OCI-LY3 (cell line): Measurements from ENCODE around the gene NCCRP1.
"Not testable (repeated sequence)": the region's sequence is repeated elsewhere in the genome, so short reads cannot be mapped to it uniquely, and the experiment has no call there.

ENCODE experiments used
- H2AFZ ChIP-seq: fragments of 200-600, 300-600 bp; shearing (Covaris generic); 2 replicates; pipeline ENCODE4 v1.6.0; 2014; ENCODE audit warnings: antibody characterized with exemption, low read depth, low read length
- H3K27ac ChIP-seq: fragments of 200-600, 300-600 bp; sonication (generic); 2 replicates; pipeline ENCODE4 v1.5.1; 2014; ENCODE audit warnings: mild to moderate bottlenecking, low read length, moderate library complexity, mixed read lengths
- H3K27me3 ChIP-seq: fragments of 200-600, 300-600 bp; sonication (generic); 2 replicates; pipeline ENCODE4 v1.6.1; 2014; ENCODE audit warnings: low read depth, low read length, mixed read lengths
- H3K36me3 ChIP-seq: fragments of 200-600, 300-600 bp; sonication (generic); replicated peaks from 2 replicates; pipeline ENCODE3; 2014; ENCODE audit warnings: low read depth, low read length, mixed read lengths
- H3K4me1 ChIP-seq: fragments of 300-600, 200-600 bp; sonication (generic); 2 replicates; pipeline ENCODE4 v1.6.1; 2014; ENCODE audit warnings: low read length, mixed read lengths
- H3K4me2 ChIP-seq: fragments of 200-600, 300-600 bp; sonication (generic); 2 replicates; pipeline ENCODE4 v1.6.1; 2014; ENCODE audit warnings: low read length, mixed read lengths
- H3K4me3 ChIP-seq: fragments of 300-600, 200-600 bp; sonication (generic); 2 replicates; pipeline ENCODE4 v1.5.1; 2014; ENCODE audit warnings: antibody characterized with exemption, mild to moderate bottlenecking, low read length, moderate library complexity
- H3K79me2 ChIP-seq: fragments of 300-600, 200-600 bp; shearing (Covaris generic); 2 replicates; pipeline ENCODE4 v1.6.1; 2014; ENCODE audit warnings: mild to moderate bottlenecking, low read length, mixed read lengths
- H3K9ac ChIP-seq: fragments of 300-600, 200-600 bp; shearing (Covaris generic); 2 replicates; pipeline ENCODE4 v1.6.0; 2014; ENCODE audit warnings: mild to moderate bottlenecking, low read length, moderate library complexity
- H3K9me3 ChIP-seq: fragments of 200-600, 300-600 bp; shearing (Covaris generic); 2 replicates; pipeline ENCODE4 v1.6.1; 2014; ENCODE audit warnings: low read length, mixed read lengths; ENCODE audit not compliant: insufficient read depth
- H4K20me1 ChIP-seq: fragments of 200-600, 300-600 bp; sonication (generic); 2 replicates; pipeline ENCODE4 v1.6.1; 2016; ENCODE audit warnings: low read length, mixed read lengths; ENCODE audit not compliant: insufficient read depth
- EZH2phosphoT487 ChIP-seq: fragments of 200-600 bp; shearing (Covaris generic); IDR thresholded peaks from 2 replicates; pipeline ENCODE4 v1.6.1; 2018; ENCODE audit warnings: antibody characterized with exemption, mixed run types, low read depth
- TF ChIP-seq, protein P1 (sequence below): fragments of 200-600, 300-600 bp; sonication (generic); IDR thresholded peaks from 2 replicates; pipeline ENCODE4 v1.5.1; 2014; ENCODE audit warnings: antibody characterized with exemption, low read length, low read depth

Gene NCCRP1

DNA sequence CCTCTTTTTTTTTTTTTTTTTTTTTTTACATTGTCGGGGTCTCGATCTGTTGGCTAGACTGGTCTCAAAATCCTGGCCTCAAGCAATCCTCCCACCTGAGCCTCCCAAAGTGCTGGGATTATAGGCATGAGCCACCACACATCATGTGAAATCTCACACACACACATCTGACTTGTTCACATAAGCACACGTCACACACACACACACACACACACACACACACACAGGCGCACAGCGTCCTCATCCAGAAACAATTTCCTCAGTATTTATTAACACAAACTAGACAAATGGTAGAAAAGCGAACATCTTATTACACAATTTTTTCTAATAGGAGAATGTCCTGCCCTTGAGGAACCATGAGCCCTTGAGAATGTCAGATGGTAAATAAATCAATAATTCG, 12.4 kb downstream of the NCCRP1 start:
- TF ChIP-seq, protein P1, sequence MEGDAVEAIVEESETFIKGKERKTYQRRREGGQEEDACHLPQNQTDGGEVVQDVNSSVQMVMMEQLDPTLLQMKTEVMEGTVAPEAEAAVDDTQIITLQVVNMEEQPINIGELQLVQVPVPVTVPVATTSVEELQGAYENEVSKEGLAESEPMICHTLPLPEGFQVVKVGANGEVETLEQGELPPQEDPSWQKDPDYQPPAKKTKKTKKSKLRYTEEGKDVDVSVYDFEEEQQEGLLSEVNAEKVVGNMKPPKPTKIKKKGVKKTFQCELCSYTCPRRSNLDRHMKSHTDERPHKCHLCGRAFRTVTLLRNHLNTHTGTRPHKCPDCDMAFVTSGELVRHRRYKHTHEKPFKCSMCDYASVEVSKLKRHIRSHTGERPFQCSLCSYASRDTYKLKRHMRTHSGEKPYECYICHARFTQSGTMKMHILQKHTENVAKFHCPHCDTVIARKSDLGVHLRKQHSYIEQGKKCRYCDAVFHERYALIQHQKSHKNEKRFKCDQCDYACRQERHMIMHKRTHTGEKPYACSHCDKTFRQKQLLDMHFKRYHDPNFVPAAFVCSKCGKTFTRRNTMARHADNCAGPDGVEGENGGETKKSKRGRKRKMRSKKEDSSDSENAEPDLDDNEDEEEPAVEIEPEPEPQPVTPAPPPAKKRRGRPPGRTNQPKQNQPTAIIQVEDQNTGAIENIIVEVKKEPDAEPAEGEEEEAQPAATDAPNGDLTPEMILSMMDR: no peak
- no peak for TF ChIP-seq EZH2phosphoT487
- H3K36me3 ChIP-seq: no peaks in the 10 kb centered on the region
- H3K79me2 ChIP-seq: no peaks in the 10 kb centered on the region
- no peaks in the 10 kb centered on the region for H3K4me1 ChIP-seq
- H2AFZ ChIP-seq: no peak overlapping the region
- peaks cover 4% of the 10 kb centered on the region; the same call in 1 of the 2 replicates for H3K27me3 ChIP-seq
- H3K9me3 ChIP-seq: no peaks in the 10 kb centered on the region
- no peak overlapping the region for H3K4me2 ChIP-seq
- no peak overlapping the region for H3K9ac ChIP-seq
- no peak overlapping the region for H3K27ac ChIP-seq
- H3K4me3 ChIP-seq: no peak overlapping the region
- no peaks in the 10 kb centered on the region for H4K20me1 ChIP-seq

DNA sequence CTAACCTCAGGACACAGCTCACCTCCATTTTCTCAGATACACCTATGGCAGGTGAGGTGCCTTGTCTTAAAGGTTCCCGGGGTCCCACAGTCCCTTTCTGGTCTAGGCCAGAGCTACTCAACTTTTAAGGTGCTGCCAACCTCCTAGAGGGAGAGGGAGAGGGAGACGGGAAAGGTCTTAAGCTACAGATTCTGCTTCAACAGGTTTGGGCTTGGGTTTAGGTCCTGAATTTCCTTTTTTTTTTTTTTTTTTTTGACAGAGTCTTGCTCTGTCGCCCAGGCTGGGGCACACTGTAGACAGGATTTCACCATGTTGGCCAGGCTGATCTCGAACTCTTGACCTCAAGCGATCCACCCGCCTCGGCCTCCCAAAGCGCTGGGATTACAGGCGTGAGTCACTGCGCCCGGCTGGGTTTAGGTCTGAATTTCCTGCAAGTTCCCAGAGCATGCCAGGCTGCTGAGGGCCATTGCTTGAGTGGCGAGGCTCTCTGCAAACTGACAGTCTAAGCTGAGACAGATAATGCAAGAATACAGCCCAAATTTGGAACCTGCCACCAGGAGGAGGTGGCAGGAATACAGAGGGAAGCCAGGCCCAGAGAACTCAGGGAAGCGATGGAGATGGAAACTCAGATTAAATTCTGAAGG, 15.1 kb downstream of the NCCRP1 start:
- Histone ChIP-seq H3K36me3 (no peaks in the 10 kb centered on the region), H3K9ac (no peak overlapping the region), H3K4me3 (no peak overlapping the region), H3K27me3 (peaks cover 8% of the 10 kb centered on the region; the same call in 1 of the 2 replicates), H3K4me1 (no peaks in the 10 kb centered on the region), H2AFZ (no peak overlapping the region), H4K20me1 (no peaks in the 10 kb centered on the region), H3K27ac (no peak overlapping the region), H3K4me2 (no peak overlapping the region), H3K79me2 (no peaks in the 10 kb centered on the region), H3K9me3 (no peaks in the 10 kb centered on the region)
- no peak for TF ChIP-seq EZH2phosphoT487
- TF ChIP-seq, protein P1: no peak

DNA sequence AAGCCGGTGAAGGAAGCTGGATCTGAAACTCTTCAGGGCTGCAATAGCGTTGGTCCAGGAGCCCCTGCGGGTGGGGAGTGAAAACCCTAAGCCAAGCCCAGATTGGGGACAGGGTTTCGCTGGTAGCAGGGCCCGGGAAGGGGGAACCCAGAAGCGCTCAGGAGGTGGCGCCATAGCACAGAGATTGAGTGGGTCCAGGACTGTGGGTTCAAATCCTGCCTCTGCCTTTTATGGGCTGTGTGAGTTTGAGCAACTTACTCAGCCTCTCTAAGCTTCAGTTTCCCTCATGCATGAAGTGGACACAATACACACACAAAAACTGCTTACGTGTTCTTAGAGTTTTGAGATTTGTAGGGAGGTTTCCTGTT, 15.6 kb downstream of the NCCRP1 start:
- no peaks in the 10 kb centered on the region for H3K79me2 ChIP-seq
- TF ChIP-seq, protein P1: peak; percentile 82
- no peak for TF ChIP-seq EZH2phosphoT487
- H3K4me1 ChIP-seq: no peaks in the 10 kb centered on the region
- H3K27ac ChIP-seq: no peak overlapping the region
- no peak overlapping the region for H2AFZ ChIP-seq
- H3K4me2 ChIP-seq: no peak overlapping the region
- H4K20me1 ChIP-seq: no peaks in the 10 kb centered on the region
- H3K36me3 ChIP-seq: no peaks in the 10 kb centered on the region
- H3K9ac ChIP-seq: no peak overlapping the region
- H3K4me3 ChIP-seq: no peak overlapping the region
- H3K9me3 ChIP-seq: no peaks in the 10 kb centered on the region
- H3K27me3 ChIP-seq: peaks cover 8% of the 10 kb centered on the region; the same call in 1 of the 2 replicates

DNA sequence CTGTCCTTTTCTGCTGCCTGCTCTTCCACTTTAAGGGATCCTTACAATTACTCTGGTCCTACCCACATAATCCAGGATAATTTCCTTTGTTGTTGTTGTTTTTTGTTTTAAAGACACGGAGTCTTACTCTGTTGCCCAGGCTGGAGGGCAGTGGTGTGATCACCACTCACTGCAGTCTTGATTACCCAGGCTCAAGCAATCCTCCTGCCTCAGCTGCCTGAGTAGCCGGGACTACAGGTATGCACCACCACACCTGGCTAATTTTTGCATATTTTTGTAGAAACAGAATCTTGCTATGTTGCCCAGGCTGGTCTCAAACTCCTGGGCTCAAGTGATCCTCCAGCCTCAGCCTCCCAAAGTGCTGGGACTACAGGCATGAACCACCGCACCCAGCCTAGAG, 18.6 kb downstream of the NCCRP1 start:
- H4K20me1 ChIP-seq, H3K4me3 ChIP-seq, H3K9ac ChIP-seq, H3K27ac ChIP-seq, H2AFZ ChIP-seq, H3K36me3 ChIP-seq, H3K79me2 ChIP-seq, H3K9me3 ChIP-seq, H3K27me3 ChIP-seq, H3K4me2 ChIP-seq, H3K4me1 ChIP-seq: not testable (repeated sequence)
